NCI-H748 treated with DMSO at 0.1 percent for 48 hours (cell line): ENCODE measurements around the gene TTLL11.

Experiments
- DNase-seq: peaks from one replicate; lab custom pipeline; 2025; lab: John Stamatoyannopoulos, UW

TTLL11 gene

GRCh38 chr9:121830441-121831140 is 262.5 kb downstream of the TTLL11 start:
- no peak for DNase-seq

GRCh38 chr9:121827251-121827967 is 265.7 kb downstream of the TTLL11 start:
- no peak for DNase-seq

- no peak for DNase-seq
These were observed 266.4 kb downstream of the TTLL11 start for GRCh38 chr9:121826711-121827110.

- DNase-seq: no peak
These were observed 267.9 kb downstream of the TTLL11 start for GRCh38 chr9:121825031-121825691.

- no peak for DNase-seq
These were observed 268.5 kb downstream of the TTLL11 start for GRCh38 chr9:121824651-121825030.

GRCh38 chr9:121823451-121824169 is 269.5 kb downstream of the TTLL11 start:
- DNase-seq: no peak

GRCh38 chr9:121822093-121823085 is 270.7 kb downstream of the TTLL11 start:
- no peak for DNase-seq

- DNase-seq: no peak
These were observed 271.8 kb downstream of the TTLL11 start for GRCh38 chr9:121821326-121821725.

GRCh38 chr9:121820286-121821005 is 272.7 kb downstream of the TTLL11 start:
- no peak for DNase-seq

- no peak for DNase-seq
These were observed 273.5 kb downstream of the TTLL11 start for GRCh38 chr9:121819428-121820231.

GRCh38 chr9:121818841-121819427 is 274.2 kb downstream of the TTLL11 start:
- no peak for DNase-seq

- no peak for DNase-seq
These were observed 275.0 kb downstream of the TTLL11 start for GRCh38 chr9:121818016-121818661.

- DNase-seq: no peak
These were observed 275.6 kb downstream of the TTLL11 start for GRCh38 chr9:121817476-121817875.

GRCh38 chr9:121816845-121817450 is 276.2 kb downstream of the TTLL11 start:
- no peak for DNase-seq

GRCh38 chr9:121816449-121816817 is 276.7 kb downstream of the TTLL11 start:
- no peak for DNase-seq

GRCh38 chr9:121815546-121816448 is 277.3 kb downstream of the TTLL11 start:
- DNase-seq: no peak

- DNase-seq: no peak
These were observed 278.0 kb downstream of the TTLL11 start for GRCh38 chr9:121815084-121815483.
